Pancreas (tissue), 10 donors: ENCODE measurements around the gene FBXO31. TPM values are rescaled to one million over a fixed set of nuclear protein-coding genes. Genes with fewer than 3 reads are reported as not detected.

ENCODE experiments used
- ATAC-seq, 4 donors: fragments of 200-7000 bp; cut with Tn5 transposase; one replicate each; pipeline versions ENCODE4 v1.8.0 to v1.9.1; 2020; ENCODE audit warnings: mild to moderate bottlenecking in 4 of 4, moderate library complexity in 4 of 4
- DNase-seq, 6 donors: peaks; one replicate each; pipeline ENCODE4 v3.0.0-alpha.2; 2020
- FAIRE-seq: peaks from 2 replicates; lab custom pipeline; 2012; peaks lifted over from hg19 to GRCh38; lab: Jason Lieb, UNC
- H3K27ac ChIP-seq, 4 donors: fragments of 200-600 bp; sonication (generic); 1 replicate in 3 of 4; 2 replicates in 1 of 4; pipeline versions ENCODE4 v1.5.0 to v1.8.0; 2020
- H3K27me3 ChIP-seq, 4 donors: fragments of 200-600 bp; one replicate each; pipeline ENCODE4 v1.8.0; 2021
- H3K36me3 ChIP-seq, 3 donors: fragments of 200-600 bp; sonication (generic) in 1 of 3; one replicate each; pipeline versions ENCODE4 v1.5.0 to v1.8.0; 2020 to 2021
- H3K4me1 ChIP-seq, 3 donors: fragments of 200-600 bp; one replicate each; pipeline ENCODE4 v1.8.0; 2021
- H3K4me3 ChIP-seq, 4 donors: fragments of 200-600 bp; sonication (generic) in 2 of 4; one replicate each; pipeline versions ENCODE4 v1.5.0 to v1.8.0; 2020 to 2021
- H3K9me3 ChIP-seq, 4 donors: fragments of 200-600 bp; one replicate each; pipeline ENCODE4 v1.8.0; 2021
- WGBS, 2 donors: extraction: QIAGEN DNeasy Blood & Tissue Kit; methylation state at CpG; one replicate each; pipeline ENCODE4 v1.1.7; 2013; 5-methylcytosine and 5-hydroxymethylcytosine counted together
- intact Hi-C, 3 donors: fragments of 100-400 bp; cut with DNase I; formaldehyde crosslinking; loops; one replicate each; pipeline versions ENCODE4 v1.11.1 to v1.14.2; 2022
- polyA plus RNA-seq, 2 donors: library from polyadenylated mRNA; stranded (reverse); fragments of 200-250 nt; gene quantifications; one replicate each; pipeline ENCODE4 v1.2.3, GENCODE V29; 2013
- total RNA-seq, 6 donors: library from RNA; stranded (reverse); fragmentation: NEBNext Ultra II Directional in 4 of 6; extraction: Animal tissue kit (Norgen Biotek cat#: 25700) in 4 of 6; gene quantifications; one replicate each; pipeline versions ENCODE4 v1.2.1 to v1.2.4, GENCODE V29; 2021 to 2023
- TF ChIP-seq, protein P1 (sequence below), 4 donors: fragments of 200-600 bp; sonication (generic) in 3 of 4; IDR thresholded peaks; one replicate each; pipeline versions ENCODE4 v1.5.0 to v1.8.0; 2021; ENCODE audit warnings: antibody characterized with exemption in 4 of 4
- donor health status: healthy with polysubstance abuse.
- donor health status: DM: no; HTN: no; CAD: no; lungs with moderate emphysema.
- donor health status: DM: no; HTN: no; CAD: no.
- donor health status: control.
- donor health status: control.
- donor health status: Bipolar disorder and iron deficiency.
- donor health status: DM: yes; HTN: yes; CAD: no.
- donor health status: DM: no; HTN: no; CAD: no.
- donor health status: DM: no; HTN: no; CAD: no.
- donor health status: DM: yes; HTN: yes; CAD: no.

The FBXO31 gene
- total and polyA plus RNA-seq, 8 donors: 18.8 to 37.3 (median 24.9) TPM

DNA sequence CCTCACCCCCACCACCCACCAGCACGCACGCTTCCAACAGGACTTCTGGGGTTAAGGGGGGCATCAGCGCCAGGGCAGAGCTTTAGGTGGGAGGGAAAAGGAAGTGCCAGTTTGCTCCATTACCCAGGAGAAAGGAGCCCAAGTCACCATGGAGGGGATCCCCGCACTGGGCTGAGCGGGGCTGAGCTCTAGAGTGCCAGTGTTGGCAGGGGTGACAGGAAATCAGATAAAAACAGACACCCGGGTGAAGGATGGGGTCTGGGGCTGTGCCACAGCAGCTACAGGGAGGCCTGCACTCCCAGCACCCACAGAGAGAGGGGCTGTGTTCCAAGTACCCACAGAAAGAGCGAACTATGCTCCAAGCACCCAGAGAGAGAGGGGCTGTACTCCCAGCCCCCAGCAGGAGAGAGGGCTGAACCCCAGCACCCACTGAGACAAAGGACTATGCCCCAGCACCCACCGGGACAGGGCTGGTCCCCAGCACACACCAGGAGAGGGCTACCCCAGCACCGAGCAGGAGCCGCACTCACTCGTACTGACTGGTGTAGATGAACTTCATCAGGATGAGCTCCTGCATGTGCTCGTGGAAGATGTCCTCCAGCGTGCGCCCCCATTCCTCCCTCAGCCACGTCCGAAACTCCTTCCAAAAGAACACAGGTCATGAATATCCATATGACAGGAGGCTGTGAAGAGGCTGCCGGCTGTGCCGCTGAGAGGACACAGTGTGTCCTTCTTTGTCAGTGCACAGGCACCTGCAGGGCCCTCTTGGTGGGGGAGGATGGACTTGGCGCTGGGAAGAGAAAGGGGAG is 47.7 kb downstream of the FBXO31 start:
- intact Hi-C loops: no loop called here
- H3K9me3 ChIP-seq: no peaks in the 10 kb centered on the region
- DNase-seq: peak in 1 of 6 donors; percentile 41
- H3K27ac ChIP-seq: no peak overlapping the region
- H3K36me3 ChIP-seq: peaks cover 0 to 41% (median 19%) of the 10 kb centered on the region in 3 donors
- no peaks in the 10 kb centered on the region for H3K27me3 ChIP-seq
- FAIRE-seq: no peak
- TF ChIP-seq, protein P1, sequence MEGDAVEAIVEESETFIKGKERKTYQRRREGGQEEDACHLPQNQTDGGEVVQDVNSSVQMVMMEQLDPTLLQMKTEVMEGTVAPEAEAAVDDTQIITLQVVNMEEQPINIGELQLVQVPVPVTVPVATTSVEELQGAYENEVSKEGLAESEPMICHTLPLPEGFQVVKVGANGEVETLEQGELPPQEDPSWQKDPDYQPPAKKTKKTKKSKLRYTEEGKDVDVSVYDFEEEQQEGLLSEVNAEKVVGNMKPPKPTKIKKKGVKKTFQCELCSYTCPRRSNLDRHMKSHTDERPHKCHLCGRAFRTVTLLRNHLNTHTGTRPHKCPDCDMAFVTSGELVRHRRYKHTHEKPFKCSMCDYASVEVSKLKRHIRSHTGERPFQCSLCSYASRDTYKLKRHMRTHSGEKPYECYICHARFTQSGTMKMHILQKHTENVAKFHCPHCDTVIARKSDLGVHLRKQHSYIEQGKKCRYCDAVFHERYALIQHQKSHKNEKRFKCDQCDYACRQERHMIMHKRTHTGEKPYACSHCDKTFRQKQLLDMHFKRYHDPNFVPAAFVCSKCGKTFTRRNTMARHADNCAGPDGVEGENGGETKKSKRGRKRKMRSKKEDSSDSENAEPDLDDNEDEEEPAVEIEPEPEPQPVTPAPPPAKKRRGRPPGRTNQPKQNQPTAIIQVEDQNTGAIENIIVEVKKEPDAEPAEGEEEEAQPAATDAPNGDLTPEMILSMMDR (IDR thresholded peaks at IDR 0.05): no peak
- 90 to 92% methylated on average over 19 of the region's 19 CpGs for WGBS, 2 donors
- no peak overlapping the region for H3K4me3 ChIP-seq
- no peak for ATAC-seq
- H3K4me1 ChIP-seq: no peaks in the 10 kb centered on the region

DNA sequence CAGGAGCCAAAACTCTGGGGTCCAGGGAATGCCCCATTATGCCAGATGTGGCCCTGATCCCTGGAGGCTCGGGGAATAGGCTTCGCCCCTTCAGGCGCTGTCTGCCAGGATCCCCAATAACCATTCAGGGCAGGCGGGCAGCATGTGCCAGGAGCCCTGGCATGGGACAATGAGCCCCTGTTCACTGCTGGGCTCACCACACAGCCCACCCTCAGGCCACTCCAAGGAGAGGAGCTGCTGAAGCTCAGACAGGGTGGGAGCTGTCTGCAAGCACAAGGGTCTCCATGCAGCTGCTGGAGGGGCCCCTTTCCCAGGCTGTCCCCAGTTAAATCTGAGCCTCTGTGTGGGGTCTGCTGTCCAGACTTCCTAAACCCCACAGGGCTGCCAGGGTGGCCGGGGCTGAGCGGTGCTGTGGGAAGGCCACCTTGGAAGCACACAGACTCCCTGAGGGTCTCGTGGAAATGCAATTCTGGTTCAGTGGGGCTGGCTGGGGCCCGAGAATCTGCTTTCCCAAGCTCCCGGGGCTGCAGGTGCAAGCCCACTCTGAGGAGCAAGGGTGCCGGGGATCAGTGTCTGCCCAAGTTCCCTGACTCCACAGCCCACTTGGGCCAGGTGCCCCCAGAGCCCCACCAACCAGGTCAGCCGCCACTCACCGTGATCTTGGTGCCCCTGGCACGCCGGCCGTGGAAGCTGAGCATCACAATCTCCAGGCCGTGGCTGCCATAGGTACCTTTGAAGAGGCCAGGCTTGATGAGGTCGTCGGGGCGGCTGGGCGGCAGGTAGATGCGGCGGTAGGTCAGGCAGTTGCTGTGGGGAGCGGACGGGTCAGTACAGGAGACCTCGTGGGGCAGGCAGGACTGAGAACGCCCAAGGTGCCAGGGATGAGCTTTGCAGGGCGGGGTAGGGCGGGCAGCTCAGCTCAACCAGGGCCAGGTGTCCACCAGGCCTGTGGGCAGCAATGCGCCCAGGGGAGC is 48.6 kb downstream of the FBXO31 start:
- no peaks in the 10 kb centered on the region for H3K9me3 ChIP-seq
- intact Hi-C loops: no loop called here
- FAIRE-seq: no peak
- no peaks in the 10 kb centered on the region for H3K27me3 ChIP-seq
- WGBS, 2 donors: 91 to 93% methylated on average over 29 of the region's 29 CpGs
- no peaks in the 10 kb centered on the region for H3K4me1 ChIP-seq
- no peak for ATAC-seq
- DNase-seq: peak in 2 of 6 donors; percentile 8 to 59
- H3K4me3 ChIP-seq: no peak overlapping the region
- TF ChIP-seq, protein P1 (IDR thresholded peaks at IDR 0.05): no peak
- no peak overlapping the region for H3K27ac ChIP-seq
- H3K36me3 ChIP-seq: peaks cover 0 to 50% (median 20%) of the 10 kb centered on the region in 3 donors

DNA sequence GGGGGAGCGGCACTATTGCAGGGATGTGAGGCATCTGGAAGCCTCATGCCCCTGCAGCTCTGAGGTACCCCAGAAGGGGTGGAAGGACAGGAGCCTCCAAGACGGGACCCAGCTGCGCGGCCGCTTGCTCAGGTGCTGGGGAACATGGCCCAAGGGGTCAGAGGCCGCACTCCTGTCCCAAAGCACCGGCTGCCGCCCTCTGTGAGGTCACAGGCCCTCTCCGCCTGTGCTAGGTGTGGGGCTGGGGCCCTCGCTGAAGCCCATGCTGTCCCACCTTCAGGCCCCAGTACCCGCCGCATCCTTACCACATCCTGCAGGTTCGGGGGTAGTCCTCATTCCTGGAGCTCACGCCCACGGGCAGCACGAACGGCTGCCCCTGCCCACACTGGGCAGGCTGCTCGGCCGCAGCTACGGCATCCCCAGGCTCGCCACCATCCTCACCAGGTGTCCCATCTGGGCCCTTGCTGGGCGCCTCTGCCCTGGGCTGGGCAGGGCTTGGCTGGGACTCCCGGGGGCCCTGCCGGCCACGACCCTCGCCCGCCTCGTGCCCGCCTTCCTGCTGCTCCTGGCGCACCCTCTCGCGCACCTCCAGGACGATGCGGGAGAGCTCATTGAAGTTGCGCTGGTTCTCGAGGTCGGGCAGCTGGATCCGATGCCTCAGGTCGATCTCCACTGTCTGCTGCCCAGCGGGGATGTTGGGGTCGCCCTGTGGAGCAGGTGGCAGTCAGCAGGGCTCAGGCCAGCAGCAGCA is 49.8 kb downstream of the FBXO31 start:
- intact Hi-C loops: no loop called here
- Histone ChIP-seq H3K27me3 (no peaks in the 10 kb centered on the region), H3K9me3 (no peaks in the 10 kb centered on the region), H3K4me1 (no peaks in the 10 kb centered on the region), H3K27ac (no peak overlapping the region), H3K4me3 (no peak overlapping the region), H3K36me3 (peaks cover 0 to 57% (median 20%) of the 10 kb centered on the region in 3 donors)
- WGBS, 2 donors: 93 to 94% methylated on average over 41 of the region's 41 CpGs
- DNase-seq: peak in 3 of 6 donors; percentile 12 to 56 (median 48)
- FAIRE-seq: no peak
- no peak for ATAC-seq
- TF ChIP-seq, protein P1 (IDR thresholded peaks at IDR 0.05): no peak

DNA sequence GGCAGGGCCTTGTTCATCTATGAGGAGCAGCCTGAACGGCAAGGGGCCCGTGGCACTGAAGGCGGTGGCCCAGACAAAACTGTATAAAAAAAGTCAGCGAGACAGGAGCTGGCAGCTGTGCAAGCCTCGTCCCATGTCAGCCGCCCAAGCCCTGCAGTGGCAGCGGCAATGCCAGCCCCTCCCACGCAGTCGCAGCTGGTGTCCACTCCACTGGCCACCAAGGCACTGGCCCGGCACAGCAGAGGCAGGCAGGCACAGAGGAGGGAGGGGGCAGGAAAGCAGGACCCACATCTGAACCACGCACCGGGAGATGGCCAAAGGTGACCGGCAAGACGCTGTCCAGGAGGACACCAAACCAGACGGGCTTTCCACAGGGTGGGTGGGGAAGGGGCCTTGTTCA is 50.5 kb downstream of the FBXO31 start:
- H3K4me1 ChIP-seq: no peaks in the 10 kb centered on the region
- TF ChIP-seq, protein P1 (IDR thresholded peaks at IDR 0.05): no peak
- WGBS, 2 donors: 93 to 95% methylated on average over 15 of the region's 15 CpGs
- no peak for FAIRE-seq
- no peaks in the 10 kb centered on the region for H3K9me3 ChIP-seq
- H3K4me3 ChIP-seq: no peak overlapping the region
- H3K36me3 ChIP-seq: peaks cover 0 to 57% (median 20%) of the 10 kb centered on the region in 3 donors
- no peak for ATAC-seq
- H3K27ac ChIP-seq: no peak overlapping the region
- peak in 3 of 6 donors; percentile 11 to 54 (median 43) for DNase-seq
- no peaks in the 10 kb centered on the region for H3K27me3 ChIP-seq
- intact Hi-C loops: no loop called here
